HCT116 (cell line): Measurements from ENCODE around the gene NET1. TPM values are rescaled to one million over a fixed set of nuclear protein-coding genes. Genes with fewer than 3 reads are reported as not detected.
A peak's percentile ranks its signal among the peaks of the same experiment; 100 is the strongest.

Experiments
- ATAC-seq: fragments of 200-7000 bp; cut with Tn5 transposase; 2 replicates; pipeline ENCODE4 v1.9.1; 2020; ENCODE audit warnings: mild to moderate bottlenecking, moderate library complexity
- BruUV-seq: library from RNA; stranded (reverse); fragments of 400-500 nt; replicated peaks from 2 replicates; lab custom pipeline; 2021; lab: Mats Ljungman, UMichigan
- CTCF ChIA-PET: fragments of 300-600 bp; sonication (Branson Sonifier 250); formaldehyde crosslinking; loops from one replicate; lab custom pipeline; 2021; ENCODE audit warnings: antibody characterized with exemption; lab: Charles Lee
- POLR2A ChIA-PET: fragments of 300-600, 350-600 bp; sonication (Branson Sonifier 250); formaldehyde crosslinking; loops from one replicate; lab custom pipeline; 2021; ENCODE audit warnings: antibody characterized with exemption; lab: Charles Lee
- RAD21 ChIA-PET, 2 experiments: fragments of 300-600 bp; sonication (Branson Sonifier 250); formaldehyde crosslinking; loops; one replicate each; lab custom pipeline; 2023; ENCODE audit warnings: low total read pairs in 2 of 2; ENCODE audit not compliant: uncharacterized antibody in 2 of 2, unreplicated experiment in 2 of 2, low non-redundant PET in 1 of 2; lab: Charles Lee
- DNase-seq: peaks from one replicate; pipeline ENCODE4 v3.0.0-alpha.2; 2010; ENCODE audit warnings: low read depth, low spot score
- H2AFZ ChIP-seq: fragments of 200-600 bp; shearing (Covaris generic), sonication (generic); 2 replicates; pipeline ENCODE4 v1.6.1; 2017; ENCODE audit warnings: low read depth, mixed run types, mixed read lengths, antibody characterized with exemption, low read length; ENCODE audit not compliant: poor library complexity, severe bottlenecking
- H3K27ac ChIP-seq: 2 replicates; pipeline ENCODE4 v1.5.1; 2012; ENCODE audit warnings: low read depth, low read length
- H3K27me3 ChIP-seq: fragments of 200-600 bp; sonication (generic); 2 replicates; pipeline ENCODE4 v1.6.1; 2016; ENCODE audit warnings: mixed run types, low read length, mixed read lengths; ENCODE audit not compliant: insufficient read depth
- H3K36me3 ChIP-seq, 2 experiments: fragments of 200-500 bp in 1 of 2; fragments of 200-600 bp in 1 of 2; sonication (Bioruptor generic) in 1 of 2; sonication (generic) in 1 of 2; 2 replicates each; pipeline versions ENCODE4 v1.5.1 to v1.6.1; 2014 to 2016; ENCODE audit warnings: low read length in 2 of 2, inconsistent platforms in 1 of 2, mixed read lengths in 1 of 2, mixed run types in 1 of 2; ENCODE audit not compliant: insufficient read depth in 2 of 2, control insufficient read depth in 1 of 2
- H3K4me1 ChIP-seq, 2 experiments: fragments of 200-600 bp in 1 of 2; sonication (generic) in 1 of 2; 2 replicates each; pipeline versions ENCODE4 v1.5.1 to v1.6.1; 2012 to 2017; ENCODE audit warnings: low read length in 2 of 2, inconsistent platforms in 1 of 2, mild to moderate bottlenecking in 1 of 2, mixed read lengths in 1 of 2, mixed run types in 1 of 2, moderate library complexity in 1 of 2; ENCODE audit not compliant: insufficient read depth in 2 of 2, control insufficient read depth in 1 of 2
- H3K4me2 ChIP-seq: fragments of 200-600 bp; sonication (generic); 2 replicates; pipeline ENCODE4 v1.6.1; 2017; ENCODE audit warnings: mixed run types, low read length, mixed read lengths
- H3K4me3 ChIP-seq, 2 experiments: fragments of 200-600 bp in 1 of 2; sonication (generic) in 1 of 2; replicated peaks in 1 of 2; 2 replicates each; pipeline ENCODE4 v1.5.1; 2011 to 2016; ENCODE audit warnings: low read length in 2 of 2, control low read depth in 1 of 2, low read depth in 1 of 2, mild to moderate bottlenecking in 1 of 2, mixed read lengths in 1 of 2, mixed run types in 1 of 2
- H3K79me2 ChIP-seq: fragments of 200-600 bp; sonication (generic); 2 replicates; pipeline ENCODE4 v1.6.1; 2017; ENCODE audit warnings: mild to moderate bottlenecking, mixed run types, low read length, moderate library complexity, mixed read lengths; ENCODE audit not compliant: insufficient read depth
- H3K9ac ChIP-seq: fragments of 200-600 bp; sonication (generic); 2 replicates; pipeline ENCODE4 v1.6.1; 2016; ENCODE audit warnings: low read length, mixed read lengths
- H3K9me2 ChIP-seq: fragments of 200-600 bp; sonication (generic), shearing (Covaris generic); 2 replicates; pipeline ENCODE4 v1.6.1; 2017; ENCODE audit warnings: mixed run types, mild to moderate bottlenecking, moderate library complexity; ENCODE audit not compliant: insufficient read depth
- H3K9me3 ChIP-seq, 2 experiments: fragments of 200-500 bp in 1 of 2; fragments of 200-600 bp in 1 of 2; sonication (Bioruptor generic) in 1 of 2; sonication (generic) in 1 of 2; 2 replicates each; pipeline ENCODE4 v1.6.1; 2014 to 2017; ENCODE audit warnings: low read length in 2 of 2, mixed read lengths in 2 of 2, inconsistent platforms in 1 of 2, low read depth in 1 of 2, mild to moderate bottlenecking in 1 of 2, mixed run types in 1 of 2, moderate library complexity in 1 of 2; ENCODE audit not compliant: control insufficient read depth in 1 of 2, insufficient read depth in 1 of 2
- H4K20me1 ChIP-seq: fragments of 200-600 bp; sonication (generic), shearing (Covaris generic); 2 replicates; pipeline ENCODE4 v1.6.1; 2017; ENCODE audit warnings: mixed run types, mild to moderate bottlenecking, moderate library complexity; ENCODE audit not compliant: insufficient read depth
- CBX3 ChIP-seq: IDR thresholded peaks from 2 replicates; pipeline ENCODE4 v1.6.1; 2012; ENCODE audit warnings: low read depth
- CEBPB ChIP-seq: IDR thresholded peaks from 2 replicates; pipeline ENCODE4 v1.6.1; 2012; ENCODE audit warnings: low read depth
- CTCF ChIP-seq, 3 experiments: fragments of 200-600 bp in 1 of 3; sonication (generic) in 1 of 3; IDR thresholded peaks in 2 of 3; conservative IDR thresholded peaks in 1 of 3; 2 replicates each; pipeline ENCODE4 v1.5.1; 2012 to 2017; ENCODE audit warnings: low read depth in 2 of 3, low read length in 2 of 3, antibody characterized with exemption in 1 of 3, borderline replicate concordance in 1 of 3, control low read depth in 1 of 3, mild to moderate bottlenecking in 1 of 3, mixed read lengths in 1 of 3, mixed run types in 1 of 3, moderate library complexity in 1 of 3; ENCODE audit not compliant: insufficient read depth in 1 of 3
- EGR1 ChIP-seq: IDR thresholded peaks from 2 replicates; pipeline ENCODE4 v1.6.1; 2012; ENCODE audit warnings: low read depth
- ELF1 ChIP-seq: IDR thresholded peaks from 2 replicates; pipeline ENCODE4 v1.6.1; 2012; ENCODE audit warnings: low read depth, borderline replicate concordance
- EZH2phosphoT487 ChIP-seq: fragments of 200-600 bp; IDR thresholded peaks from 2 replicates; pipeline ENCODE4 v1.6.1; 2018; ENCODE audit warnings: antibody characterized with exemption, borderline replicate concordance
- FOSL1 ChIP-seq: IDR thresholded peaks from 2 replicates; pipeline ENCODE4 v1.6.1; 2012; ENCODE audit warnings: low read depth
- MAX ChIP-seq: IDR thresholded peaks from 2 replicates; pipeline ENCODE4 v1.6.1; 2012
- POLR2A ChIP-seq: IDR thresholded peaks from 2 replicates; pipeline ENCODE4 v1.7.0; 2011; ENCODE audit warnings: borderline replicate concordance; ENCODE audit not compliant: insufficient read depth, insufficient read length; ENCODE audit errors: extremely low read depth
- POLR2AphosphoS5 ChIP-seq: IDR thresholded peaks from 2 replicates; pipeline ENCODE4 v1.6.1; 2011; ENCODE audit warnings: mild to moderate bottlenecking, low read depth, low read length, moderate library complexity
- RAD21 ChIP-seq: IDR thresholded peaks from 2 replicates; pipeline ENCODE4 v1.6.1; 2012; ENCODE audit warnings: low read depth, mild to moderate bottlenecking
- SIN3A ChIP-seq: IDR thresholded peaks from 2 replicates; pipeline ENCODE4 v1.6.1; 2012; ENCODE audit warnings: low read depth
- SRF ChIP-seq: IDR thresholded peaks from 2 replicates; pipeline ENCODE4 v1.6.1; 2012; ENCODE audit warnings: low read depth
- TCF7L2 ChIP-seq: IDR thresholded peaks from 2 replicates; pipeline ENCODE4 v1.7.0; 2011; ENCODE audit warnings: borderline replicate concordance, inconsistent platforms; ENCODE audit not compliant: insufficient read depth, insufficient read length; ENCODE audit errors: extremely low read depth
- ZNF274 ChIP-seq: fragments of 200-500 bp; sonication (Bioruptor generic); IDR thresholded peaks from 2 replicates; pipeline ENCODE4 v1.6.1; 2014; ENCODE audit warnings: mild to moderate bottlenecking, low read depth, low read length, inconsistent platforms
- intact Hi-C: fragments of 100-400 bp; cut with micrococcal nuclease; formaldehyde crosslinking; loops from 2 replicates; pipeline ENCODE4 v1.10.0; 2022
- total RNA-seq: library from RNA; stranded (reverse); gene quantifications from one replicate; pipeline ENCODE4 v1.2.1, GENCODE V29; 2021; ENCODE audit not compliant: unreplicated experiment

The NET1 gene
- total RNA-seq, 1 experiment from 2014 or later: 51.2 TPM

- Histone ChIP-seq H3K4me3 (no peak overlapping the region), H3K4me2 (no peak overlapping the region), H3K27ac (no peak overlapping the region), H4K20me1 (no peaks in the 10 kb centered on the region), H3K9me3 (no peaks in the 10 kb centered on the region), H3K9ac (no peak overlapping the region), H2AFZ (no peak overlapping the region), H3K36me3 (no peaks in the 10 kb centered on the region), H3K27me3 (peaks cover 32% of the 10 kb centered on the region; the same call in 1 of the 2 replicates), H3K9me2 (no peaks in the 10 kb centered on the region), H3K79me2 (no peaks in the 10 kb centered on the region), H3K4me1 (peaks cover 0 to 3% of the 10 kb centered on the region in 2 experiments; a peak in 1 of 4 replicates)
- intact Hi-C loops: no loop called here
- no peak for TF ChIP-seq SIN3A
- no peak for TF ChIP-seq ELF1
- no peak for TF ChIP-seq RAD21
- no peak for TF ChIP-seq EGR1
- TF ChIP-seq CTCF (IDR thresholded peaks at IDR 0.05 in 2 of 3, conservative IDR thresholded peaks at IDR 0.05 in 1 of 3; ENCODE audit: borderline replicate concordance in 1 of 3, insufficient read depth in 1 of 3, low read depth in 2 of 3, low read length in 2 of 3): no peak
- TF ChIP-seq SRF: no peak
- no peak for TF ChIP-seq FOSL1
- no TSS peak for BruUV-seq
- ATAC-seq (no peak), DNase-seq (no peak)
- CTCF ChIA-PET: no interaction called here
- POLR2A ChIA-PET: no interaction called here
- RAD21 ChIA-PET: no interaction called here
Measured at GRCh38 chr10:5502571-5503476, 90.5 kb downstream of the NET1 start.

DNA sequence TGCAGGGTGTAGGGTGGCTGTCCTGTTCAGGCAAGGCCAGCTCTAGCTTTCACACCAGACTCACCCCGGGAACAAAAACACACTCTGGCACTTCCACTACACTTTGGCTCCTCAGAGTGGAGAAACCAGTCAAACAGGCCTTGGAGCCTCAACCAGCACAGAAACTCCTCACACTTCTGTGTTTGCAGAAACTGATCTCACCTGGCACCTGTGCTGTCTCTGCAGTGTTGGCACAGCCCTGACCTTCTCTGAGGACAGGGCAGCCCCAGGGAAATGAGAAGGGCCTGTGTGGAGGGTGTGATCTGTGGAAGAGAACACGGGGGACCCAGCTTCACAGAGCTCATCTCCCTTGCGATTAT, 91.1 kb downstream of the NET1 start:
- H3K36me3 ChIP-seq: no peaks in the 10 kb centered on the region
- RAD21 ChIA-PET: no interaction called here
- TF ChIP-seq TCF7L2 (no peak), MAX (no peak), CEBPB (no peak), SIN3A (no peak), POLR2AphosphoS5 (no peak), POLR2A (no peak), CBX3 (no peak), EZH2phosphoT487 (no peak), SRF (no peak), CTCF (IDR thresholded peaks at IDR 0.05 in 2 of 3, conservative IDR thresholded peaks at IDR 0.05 in 1 of 3; ENCODE audit: borderline replicate concordance in 1 of 3, insufficient read depth in 1 of 3, low read depth in 2 of 3, low read length in 2 of 3) (no peak), FOSL1 (no peak), ZNF274 (no peak), EGR1 (no peak), ELF1 (no peak)

More for the DNA sequence above, 91.1 kb downstream of the NET1 start:
- Histone ChIP-seq H3K9me3 (no peaks in the 10 kb centered on the region), H4K20me1 (no peaks in the 10 kb centered on the region), H3K27ac (no peak overlapping the region), H3K4me2 (no peak overlapping the region), H3K4me3 (no peak overlapping the region), H2AFZ (no peak overlapping the region), H3K9ac (no peak overlapping the region), H3K4me1 (peaks cover 0 to 3% of the 10 kb centered on the region in 2 experiments; a peak in 1 of 4 replicates), H3K27me3 (peaks cover 32% of the 10 kb centered on the region; the same call in 1 of the 2 replicates), H3K79me2 (no peaks in the 10 kb centered on the region), H3K9me2 (no peaks in the 10 kb centered on the region)
- ChIA-PET POLR2A (no interaction called here), CTCF (no interaction called here)
- ATAC-seq (peak; percentile 35), DNase-seq (no peak)
- intact Hi-C loops: no loop called here
- BruUV-seq: no TSS peak
